Measurements from ENCODE around the gene SAPCD2.

SAPCD2 gene

DNA sequence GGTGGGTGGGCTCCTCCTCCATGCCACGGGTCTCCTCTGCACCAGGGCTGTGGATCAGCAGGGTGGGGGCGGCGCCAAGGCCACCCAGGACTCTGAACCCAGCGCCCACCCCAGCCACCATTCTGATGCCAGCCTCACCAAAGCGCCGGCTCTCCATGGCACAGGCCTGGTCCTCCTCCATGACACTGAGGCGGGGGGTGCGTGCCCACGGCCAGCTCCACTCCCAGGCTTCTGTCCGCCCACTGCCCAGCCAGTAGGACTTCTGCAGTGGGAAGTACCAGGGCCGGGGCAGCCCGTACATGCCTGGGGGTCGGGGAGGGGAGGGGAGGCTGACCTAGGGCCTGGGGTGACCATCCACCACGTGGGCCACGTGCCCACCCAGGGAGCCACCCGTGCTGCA is 53.9 kb downstream of the SAPCD2 start:
- no peak for DNase-seq

- no peak for DNase-seq
These were observed 54.4 kb downstream of the SAPCD2 start for GRCh38 chr9:137015976-137016375.

DNA sequence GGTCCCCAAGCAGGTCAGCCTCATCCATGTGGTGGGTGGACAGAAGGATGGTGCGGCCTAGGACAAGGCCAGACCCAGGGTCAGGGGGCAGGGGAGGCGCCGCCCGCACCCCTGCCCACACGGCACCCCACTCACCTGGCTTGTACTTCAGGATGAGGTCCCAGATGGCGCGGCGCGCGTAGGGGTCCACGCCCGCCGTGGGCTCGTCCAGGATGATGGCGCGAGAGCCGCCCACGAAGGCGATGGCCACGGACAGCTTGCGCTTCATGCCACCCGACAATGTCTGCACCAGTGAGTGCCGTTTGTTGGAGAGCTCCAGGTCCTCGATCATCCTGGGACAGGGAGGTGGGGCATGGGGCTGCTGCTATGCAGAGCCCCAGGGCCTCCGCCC is 54.8 kb downstream of the SAPCD2 start:
- no peak for DNase-seq

DNA sequence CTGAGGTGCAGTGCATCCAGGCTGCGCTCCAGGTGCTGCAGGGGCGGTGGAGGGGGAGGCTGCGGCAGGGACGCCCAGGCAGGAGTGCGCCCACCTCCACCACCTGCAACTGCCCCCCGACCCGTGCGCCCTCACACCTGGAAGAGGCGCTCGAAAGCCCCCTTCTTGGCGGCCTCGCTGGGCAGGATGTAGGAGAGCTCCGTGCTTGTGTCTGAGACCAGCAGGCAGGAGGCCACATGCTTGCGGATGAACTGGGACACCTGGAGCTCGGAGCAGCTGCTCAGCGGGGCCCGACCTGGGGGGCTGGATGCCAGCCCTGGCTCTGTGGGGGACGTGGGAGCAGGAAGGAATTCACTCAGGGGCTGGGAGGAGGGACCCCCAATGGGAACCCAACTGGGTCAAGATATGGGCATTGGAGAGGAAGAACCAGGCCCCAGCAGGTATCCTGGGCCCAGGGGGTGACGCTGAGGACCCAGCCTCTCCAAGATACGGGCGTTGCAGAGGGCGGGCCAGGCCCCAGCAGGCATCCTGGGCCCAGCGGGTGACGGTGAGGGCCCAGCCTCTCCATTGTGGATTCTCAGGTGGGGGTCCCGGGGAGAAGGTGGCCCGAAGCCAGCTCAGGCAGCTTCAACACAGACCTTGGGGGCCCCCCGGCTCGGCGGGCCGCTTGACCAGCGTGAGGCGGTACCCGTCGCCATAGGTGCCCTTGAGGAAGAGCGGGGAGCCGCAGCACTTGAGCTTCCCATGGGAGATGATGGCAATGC is 55.4 kb downstream of the SAPCD2 start:
- DNase-seq, result no peak

- no peak for DNase-seq
These were observed 56.2 kb downstream of the SAPCD2 start for GRCh38 chr9:137014166-137014565.

- DNase-seq, result no peak
These were observed 56.8 kb downstream of the SAPCD2 start for GRCh38 chr9:137013571-137013940.

GRCh38 chr9:137012694-137013570 is 57.4 kb downstream of the SAPCD2 start:
- DNase-seq, result no peak

All from activated CD4-positive, alpha-beta T cell treated with anti-CD3 and anti-CD28 coated beads, Interleukin-10, Interleukin-2, amounts not matched to agents 100 ng/mL and 50 ng/mL, durations not matched to agents 16 hours and 8 hours (primary cell).